Fibroblast of mammary gland (primary cell): ENCODE measurements around the gene COPZ1.

Experiments used
- DNase-seq: peaks from one replicate; pipeline ENCODE4 v3.0.0-alpha.2; 2010; ENCODE audit warnings: low read depth
- H3K4me3 ChIP-seq: 2 replicates; pipeline ENCODE4 v1.5.1; 2011; ENCODE audit warnings: low read depth, mild to moderate bottlenecking, low read length, moderate library complexity; ENCODE audit not compliant: control insufficient read depth
- CTCF ChIP-seq: conservative IDR thresholded peaks from 2 replicates; pipeline ENCODE4 v1.5.1; 2011; ENCODE audit warnings: low read depth, low read length, inconsistent platforms; ENCODE audit not compliant: control insufficient read depth, insufficient read depth

The COPZ1 gene

GRCh38 chr12:54337854-54338650 lies 13.1 kb downstream of the COPZ1 start:
- peak; percentile 37 for DNase-seq
- no peak overlapping the region for H3K4me3 ChIP-seq
- TF ChIP-seq CTCF, result no peak

GRCh38 chr12:54338698-54339296 lies 13.9 kb downstream of the COPZ1 start:
- no peak for TF ChIP-seq CTCF
- peak; percentile 44 for DNase-seq
- H3K4me3 ChIP-seq, result no peak overlapping the region

GRCh38 chr12:54340846-54341245 lies 15.9 kb downstream of the COPZ1 start:
- no peak for DNase-seq
- no peak overlapping the region for H3K4me3 ChIP-seq
- TF ChIP-seq CTCF, result no peak

- no peak for DNase-seq
- H3K4me3 ChIP-seq, result no peak overlapping the region
- TF ChIP-seq CTCF, result no peak
Observed at GRCh38 chr12:54341378-54342300, 16.7 kb downstream of the COPZ1 start.

- H3K4me3 ChIP-seq, result no peak overlapping the region
- no peak for DNase-seq
- TF ChIP-seq CTCF, result no peak
Observed at GRCh38 chr12:54349036-54349435, 24.1 kb downstream of the COPZ1 start.

- no peak for TF ChIP-seq CTCF
- H3K4me3 ChIP-seq, result no peak overlapping the region
- DNase-seq, result no peak
Observed at GRCh38 chr12:54349679-54350078, 24.7 kb downstream of the COPZ1 start.
